Measurements from ENCODE around the gene STAC. TPM values are rescaled to one million over a fixed set of nuclear protein-coding genes. Genes with fewer than 3 reads are reported as not detected.

Gene STAC
- total and polyA plus RNA-seq, 4 donors: 0.21 to 0.56 (median 0.39) TPM

DNA sequence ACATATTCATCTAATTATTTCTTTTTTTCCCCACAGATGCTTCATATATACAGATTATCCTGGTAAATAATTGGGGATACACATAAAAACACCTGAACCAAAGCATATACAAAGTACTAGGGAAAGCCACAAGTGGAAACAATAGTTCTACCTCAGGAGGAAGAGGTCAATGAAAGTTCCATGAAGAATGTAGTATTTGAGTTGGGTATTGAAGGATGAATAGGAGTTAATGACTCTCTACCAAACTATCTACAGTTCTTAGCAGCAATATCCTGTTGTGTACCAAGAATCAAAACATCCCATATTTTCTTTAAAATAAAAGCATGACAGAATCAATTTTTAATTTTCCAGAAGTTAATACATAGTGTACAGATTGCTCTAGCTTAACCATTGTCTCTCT is 78.9 kb downstream of the STAC start:
- TF ChIP-seq, protein P1, sequence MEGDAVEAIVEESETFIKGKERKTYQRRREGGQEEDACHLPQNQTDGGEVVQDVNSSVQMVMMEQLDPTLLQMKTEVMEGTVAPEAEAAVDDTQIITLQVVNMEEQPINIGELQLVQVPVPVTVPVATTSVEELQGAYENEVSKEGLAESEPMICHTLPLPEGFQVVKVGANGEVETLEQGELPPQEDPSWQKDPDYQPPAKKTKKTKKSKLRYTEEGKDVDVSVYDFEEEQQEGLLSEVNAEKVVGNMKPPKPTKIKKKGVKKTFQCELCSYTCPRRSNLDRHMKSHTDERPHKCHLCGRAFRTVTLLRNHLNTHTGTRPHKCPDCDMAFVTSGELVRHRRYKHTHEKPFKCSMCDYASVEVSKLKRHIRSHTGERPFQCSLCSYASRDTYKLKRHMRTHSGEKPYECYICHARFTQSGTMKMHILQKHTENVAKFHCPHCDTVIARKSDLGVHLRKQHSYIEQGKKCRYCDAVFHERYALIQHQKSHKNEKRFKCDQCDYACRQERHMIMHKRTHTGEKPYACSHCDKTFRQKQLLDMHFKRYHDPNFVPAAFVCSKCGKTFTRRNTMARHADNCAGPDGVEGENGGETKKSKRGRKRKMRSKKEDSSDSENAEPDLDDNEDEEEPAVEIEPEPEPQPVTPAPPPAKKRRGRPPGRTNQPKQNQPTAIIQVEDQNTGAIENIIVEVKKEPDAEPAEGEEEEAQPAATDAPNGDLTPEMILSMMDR (IDR thresholded peaks at IDR 0.05; ENCODE audit: low read depth, low read length, missing input control): no peak
- no peak for TF ChIP-seq JUND (IDR thresholded peaks at IDR 0.05)
- TF ChIP-seq RAD21 (IDR thresholded peaks at IDR 0.05): no peak
- TF ChIP-seq GABPA (IDR thresholded peaks at IDR 0.05 in 1 of 2, conservative IDR thresholded peaks at IDR 0.05 in 1 of 2): no peak
- TF ChIP-seq HNF4A (conservative IDR thresholded peaks at IDR 0.05): no peak
- no peak for TF ChIP-seq RXRA (IDR thresholded peaks at IDR 0.05)
- TF ChIP-seq FOXA2 (IDR thresholded peaks at IDR 0.05): no peak
- TF ChIP-seq, protein P2, sequence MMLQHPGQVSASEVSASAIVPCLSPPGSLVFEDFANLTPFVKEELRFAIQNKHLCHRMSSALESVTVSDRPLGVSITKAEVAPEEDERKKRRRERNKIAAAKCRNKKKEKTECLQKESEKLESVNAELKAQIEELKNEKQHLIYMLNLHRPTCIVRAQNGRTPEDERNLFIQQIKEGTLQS (IDR thresholded peaks at IDR 0.05): no peak
- no peak for TF ChIP-seq NR2F2 (IDR thresholded peaks at IDR 0.05)
- TF ChIP-seq, protein P3, sequence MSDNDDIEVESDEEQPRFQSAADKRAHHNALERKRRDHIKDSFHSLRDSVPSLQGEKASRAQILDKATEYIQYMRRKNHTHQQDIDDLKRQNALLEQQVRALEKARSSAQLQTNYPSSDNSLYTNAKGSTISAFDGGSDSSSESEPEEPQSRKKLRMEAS (IDR thresholded peaks at IDR 0.05): no peak
- TF ChIP-seq EGR1 (IDR thresholded peaks at IDR 0.05; ENCODE audit: low read depth in 2 of 2): no peak
- TF ChIP-seq YY1 (IDR thresholded peaks at IDR 0.05): no peak
- TF ChIP-seq, protein P4, sequence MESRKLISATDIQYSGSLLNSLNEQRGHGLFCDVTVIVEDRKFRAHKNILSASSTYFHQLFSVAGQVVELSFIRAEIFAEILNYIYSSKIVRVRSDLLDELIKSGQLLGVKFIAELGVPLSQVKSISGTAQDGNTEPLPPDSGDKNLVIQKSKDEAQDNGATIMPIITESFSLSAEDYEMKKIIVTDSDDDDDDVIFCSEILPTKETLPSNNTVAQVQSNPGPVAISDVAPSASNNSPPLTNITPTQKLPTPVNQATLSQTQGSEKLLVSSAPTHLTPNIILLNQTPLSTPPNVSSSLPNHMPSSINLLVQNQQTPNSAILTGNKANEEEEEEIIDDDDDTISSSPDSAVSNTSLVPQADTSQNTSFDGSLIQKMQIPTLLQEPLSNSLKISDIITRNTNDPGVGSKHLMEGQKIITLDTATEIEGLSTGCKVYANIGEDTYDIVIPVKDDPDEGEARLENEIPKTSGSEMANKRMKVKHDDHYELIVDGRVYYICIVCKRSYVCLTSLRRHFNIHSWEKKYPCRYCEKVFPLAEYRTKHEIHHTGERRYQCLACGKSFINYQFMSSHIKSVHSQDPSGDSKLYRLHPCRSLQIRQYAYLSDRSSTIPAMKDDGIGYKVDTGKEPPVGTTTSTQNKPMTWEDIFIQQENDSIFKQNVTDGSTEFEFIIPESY (IDR thresholded peaks at IDR 0.05): no peak
- no peak for TF ChIP-seq FOXA1 (IDR thresholded peaks at IDR 0.05)
- no peak overlapping the region for H3K4me3 ChIP-seq (ENCODE audit: low read depth in 1 of 3, low read length in 3 of 3)
- H3K4me1 ChIP-seq (ENCODE audit: control insufficient read depth in 4 of 4, insufficient read depth in 4 of 4, low read length in 3 of 4): peaks cover 0 to 14% (median 2%) of the 10 kb centered on the region in 4 donors

DNA sequence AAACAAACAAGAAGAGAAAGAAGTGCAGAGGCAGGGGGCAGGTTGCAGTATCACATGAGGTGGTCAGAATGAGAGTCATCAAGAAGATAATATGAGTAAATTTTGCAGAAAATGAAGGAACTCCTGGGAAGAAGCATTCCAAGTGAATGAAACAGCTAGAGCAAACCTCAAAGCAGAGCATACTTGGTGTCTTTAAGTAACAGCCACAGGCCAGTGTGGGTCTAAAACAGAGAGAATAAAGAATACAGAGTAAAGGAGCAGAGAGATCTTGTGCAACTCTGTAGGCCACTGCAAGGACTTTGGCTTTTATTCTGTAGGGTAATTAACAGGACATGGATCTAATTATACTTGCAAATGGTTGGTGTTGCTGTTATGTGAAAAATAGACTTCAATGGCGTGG is 81.3 kb downstream of the STAC start:
- Histone ChIP-seq H3K9me3 (ENCODE audit: control insufficient read depth in 4 of 4, low read length in 3 of 4) (peaks cover 0 to 4% (median 0%) of the 10 kb centered on the region in 4 donors), H3K4me1 (ENCODE audit: control insufficient read depth in 4 of 4, insufficient read depth in 4 of 4, low read length in 3 of 4) (peaks cover 0 to 14% (median 2%) of the 10 kb centered on the region in 4 donors), H3K27ac (ENCODE audit: low read depth in 1 of 2, low read length in 2 of 2) (no peak overlapping the region), H3K4me3 (ENCODE audit: low read depth in 1 of 3, low read length in 3 of 3) (no peak overlapping the region), H3K27me3 (ENCODE audit: control insufficient read depth in 4 of 4, insufficient read depth in 4 of 4, low read length in 3 of 4) (no peaks in the 10 kb centered on the region), H3K9ac (ENCODE audit: low read depth in 1 of 2, low read length in 2 of 2) (no peak overlapping the region), H3K36me3 (ENCODE audit: control insufficient read depth in 4 of 4, insufficient read depth in 3 of 4, low read depth in 1 of 4, low read length in 3 of 4) (no peaks in the 10 kb centered on the region)
- WGBS: 9% methylated on average over 1 of the region's 1 CpG
- TF ChIP-seq, protein P4 (IDR thresholded peaks at IDR 0.05): no peak
- TF ChIP-seq, protein P2 (IDR thresholded peaks at IDR 0.05): no peak
- TF ChIP-seq, protein P3 (IDR thresholded peaks at IDR 0.05): no peak
- TF ChIP-seq RAD21 (IDR thresholded peaks at IDR 0.05): no peak
- TF ChIP-seq, protein P5, sequence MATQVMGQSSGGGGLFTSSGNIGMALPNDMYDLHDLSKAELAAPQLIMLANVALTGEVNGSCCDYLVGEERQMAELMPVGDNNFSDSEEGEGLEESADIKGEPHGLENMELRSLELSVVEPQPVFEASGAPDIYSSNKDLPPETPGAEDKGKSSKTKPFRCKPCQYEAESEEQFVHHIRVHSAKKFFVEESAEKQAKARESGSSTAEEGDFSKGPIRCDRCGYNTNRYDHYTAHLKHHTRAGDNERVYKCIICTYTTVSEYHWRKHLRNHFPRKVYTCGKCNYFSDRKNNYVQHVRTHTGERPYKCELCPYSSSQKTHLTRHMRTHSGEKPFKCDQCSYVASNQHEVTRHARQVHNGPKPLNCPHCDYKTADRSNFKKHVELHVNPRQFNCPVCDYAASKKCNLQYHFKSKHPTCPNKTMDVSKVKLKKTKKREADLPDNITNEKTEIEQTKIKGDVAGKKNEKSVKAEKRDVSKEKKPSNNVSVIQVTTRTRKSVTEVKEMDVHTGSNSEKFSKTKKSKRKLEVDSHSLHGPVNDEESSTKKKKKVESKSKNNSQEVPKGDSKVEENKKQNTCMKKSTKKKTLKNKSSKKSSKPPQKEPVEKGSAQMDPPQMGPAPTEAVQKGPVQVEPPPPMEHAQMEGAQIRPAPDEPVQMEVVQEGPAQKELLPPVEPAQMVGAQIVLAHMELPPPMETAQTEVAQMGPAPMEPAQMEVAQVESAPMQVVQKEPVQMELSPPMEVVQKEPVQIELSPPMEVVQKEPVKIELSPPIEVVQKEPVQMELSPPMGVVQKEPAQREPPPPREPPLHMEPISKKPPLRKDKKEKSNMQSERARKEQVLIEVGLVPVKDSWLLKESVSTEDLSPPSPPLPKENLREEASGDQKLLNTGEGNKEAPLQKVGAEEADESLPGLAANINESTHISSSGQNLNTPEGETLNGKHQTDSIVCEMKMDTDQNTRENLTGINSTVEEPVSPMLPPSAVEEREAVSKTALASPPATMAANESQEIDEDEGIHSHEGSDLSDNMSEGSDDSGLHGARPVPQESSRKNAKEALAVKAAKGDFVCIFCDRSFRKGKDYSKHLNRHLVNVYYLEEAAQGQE (IDR thresholded peaks at IDR 0.05): no peak
- TF ChIP-seq SP1 (IDR thresholded peaks at IDR 0.05): no peak
- no peak for TF ChIP-seq FOXA1 (IDR thresholded peaks at IDR 0.05)
- TF ChIP-seq HNF4A (conservative IDR thresholded peaks at IDR 0.05): no peak
- no peak for TF ChIP-seq NR2F2 (IDR thresholded peaks at IDR 0.05)
- no peak for TF ChIP-seq GABPA (IDR thresholded peaks at IDR 0.05 in 1 of 2, conservative IDR thresholded peaks at IDR 0.05 in 1 of 2)
- TF ChIP-seq JUND (IDR thresholded peaks at IDR 0.05): no peak
- TF ChIP-seq YY1 (IDR thresholded peaks at IDR 0.05): no peak
- TF ChIP-seq HNF4G (IDR thresholded peaks at IDR 0.05): no peak
- TF ChIP-seq TAF1 (conservative IDR thresholded peaks at IDR 0.05): no peak
- TF ChIP-seq, protein P1 (IDR thresholded peaks at IDR 0.05; ENCODE audit: low read depth, low read length, missing input control): no peak
- TF ChIP-seq RXRA (IDR thresholded peaks at IDR 0.05): no peak
- no peak for TF ChIP-seq FOXA2 (IDR thresholded peaks at IDR 0.05)
- no peak for DNase-seq (ENCODE audit: low spot score)

More for the DNA sequence above, 78.9 kb downstream of the STAC start:
- H3K9ac ChIP-seq (ENCODE audit: low read depth in 1 of 2, low read length in 2 of 2): no peak overlapping the region
- H3K36me3 ChIP-seq (ENCODE audit: control insufficient read depth in 4 of 4, insufficient read depth in 3 of 4, low read depth in 1 of 4, low read length in 3 of 4): no peaks in the 10 kb centered on the region
- no peak for DNase-seq (ENCODE audit: low spot score)
- H3K9me3 ChIP-seq (ENCODE audit: control insufficient read depth in 4 of 4, low read length in 3 of 4): no peaks in the 10 kb centered on the region
- no peaks in the 10 kb centered on the region for H3K27me3 ChIP-seq (ENCODE audit: control insufficient read depth in 4 of 4, insufficient read depth in 4 of 4, low read length in 3 of 4)
- H3K27ac ChIP-seq (ENCODE audit: low read depth in 1 of 2, low read length in 2 of 2): no peak overlapping the region
